Measurements from ENCODE around the gene ADCK1. TPM values are rescaled to one million over a fixed set of nuclear protein-coding genes. Genes with fewer than 3 reads are reported as not detected.

The ADCK1 gene
- total and polyA plus RNA-seq, 2 of the 13 experiments (the other 11 are each of a cell fraction or from before 2014, with no cell fraction given) = 3.9 to 6.3 TPM

GRCh38 chr14:77883847-77884238 is 83.9 kb downstream of the ADCK1 start:
- Histone ChIP-seq H3K9me3 (ENCODE audit: low read length) (no peaks in the 10 kb centered on the region), H3K27me3 (ENCODE audit: control insufficient read depth in 1 of 2, insufficient read depth in 2 of 2, low read length in 2 of 2) (no peaks in the 10 kb centered on the region), H3K9ac (ENCODE audit: insufficient read depth, low read depth, low read length) (no peak overlapping the region), H3K36me3 (replicated peaks in 1 of 2; ENCODE audit: control insufficient read depth in 1 of 2, insufficient read depth in 2 of 2, low read length in 2 of 2) (no peaks in the 10 kb centered on the region), H3K4me2 (ENCODE audit: low read depth, low read length) (no peak overlapping the region), H4K20me1 (ENCODE audit: insufficient read depth, low read length) (no peaks in the 10 kb centered on the region), H2AFZ (ENCODE audit: low read length) (no peak overlapping the region), H3K4me3 (replicated peaks in 1 of 3; ENCODE audit: insufficient read depth in 1 of 3, low read depth in 2 of 3, low read length in 3 of 3) (no peak overlapping the region), H3K79me2 (ENCODE audit: insufficient read depth, low read length) (no peaks in the 10 kb centered on the region), H3K27ac (ENCODE audit: extremely low read length, insufficient read depth, low read length) (no peak overlapping the region), H3K4me1 (ENCODE audit: insufficient read depth, low read length) (peaks cover 6% of the 10 kb centered on the region; the same call in 1 of the 2 replicates)
- no TSS peak for BruUV-seq (replicated peaks)
- ChIA-PET POLR2A (no interaction called here), CTCF (ENCODE audit: low intra/inter-chr PET ratio, low total read pairs) (no interaction called here)
- DNase-seq (ENCODE audit: low spot score) (no peak), ATAC-seq (no peak), FAIRE-seq (no peak)
- in situ Hi-C loops (cut with HindIII; ENCODE audit: extremely low pct_ligation_motif_present, low pct_unique_long_range_greater_than_20kb) (no loop called here), intact Hi-C loops (cut with micrococcal nuclease; ENCODE audit: unreplicated experiment) (no loop called here)
- 100% methylated on average over 1 of the region's 2 CpGs for WGBS (ENCODE audit: low lambda C conversion rate)
- TF ChIP-seq PCBP2 (optimal IDR thresholded peaks at IDR 0.05; ENCODE audit: low read depth, low read length, poor library complexity, severe bottlenecking) (no peak), PHF20 (CRISPR knock-in tag; IDR thresholded peaks at IDR 0.05) (no peak), EP300 (IDR thresholded peaks at IDR 0.05; ENCODE audit: low read depth in 2 of 2, low read length in 2 of 2) (no peak), EP300 (CRISPR knock-in tag; IDR thresholded peaks at IDR 0.05; ENCODE audit: borderline replicate concordance) (no peak), TRIM24 (CRISPR knock-in tag; IDR thresholded peaks at IDR 0.05) (no peak), ZNF776 (CRISPR knock-in tag; IDR thresholded peaks at IDR 0.05) (no peak), SRSF9 (IDR thresholded peaks at IDR 0.05; ENCODE audit: borderline replicate concordance, insufficient read depth, low read depth, low read length, poor library complexity, severe bottlenecking) (no peak), ZNF766 (CRISPR knock-in tag; IDR thresholded peaks at IDR 0.05; ENCODE audit: borderline replicate concordance) (no peak), FOXP4 (CRISPR knock-in tag; IDR thresholded peaks at IDR 0.05) (no peak), MNT (IDR thresholded peaks at IDR 0.05) (no peak), POLR2A (IDR thresholded peaks at IDR 0.05; ENCODE audit: insufficient read depth in 1 of 2, low read depth in 2 of 2, low read length in 2 of 2) (no peak), KMT2B (CRISPR knock-in tag; IDR thresholded peaks at IDR 0.05) (no peak), NR0B2 (CRISPR knock-in tag; IDR thresholded peaks at IDR 0.05) (no peak), ETV6 (CRISPR knock-in tag; conservative IDR thresholded peaks at IDR 0.05) (no peak), NFATC3 (CRISPR knock-in tag; IDR thresholded peaks at IDR 0.05) (no peak), ELF1 (CRISPR knock-in tag; IDR thresholded peaks at IDR 0.05) (no peak), HNF1A (IDR thresholded peaks at IDR 0.05; ENCODE audit: low read depth) (no peak), HNF1A (CRISPR knock-in tag; IDR thresholded peaks at IDR 0.05; ENCODE audit: borderline replicate concordance) (no peak)

Data from HepG2 (cell line).